Thyroid gland (tissue), 4 donors: Measurements from ENCODE around the gene RNU6-8. TPM values are rescaled to one million over a fixed set of nuclear protein-coding genes. Genes with fewer than 3 reads are reported as not detected.

Source experiments
- DNase-seq, 2 donors: peaks; one replicate each; pipeline ENCODE4 v3.0.0-alpha.2; 2019
- H3K27ac ChIP-seq, 3 donors: fragments of 200-600 bp; sonication (generic); 1 replicate in 2 of 3; 2 replicates in 1 of 3; pipeline ENCODE4 v1.5.1; 2016 to 2019; ENCODE audit warnings: mild to moderate bottlenecking in 1 of 3, moderate library complexity in 1 of 3
- H3K27me3 ChIP-seq: fragments of 200-600 bp; sonication (generic); one replicate; pipeline ENCODE4 v1.5.1; 2019
- H3K36me3 ChIP-seq, 2 donors: fragments of 200-600 bp; sonication (generic); one replicate each; pipeline ENCODE4 v1.5.1; 2016 to 2019
- H3K4me1 ChIP-seq, 2 donors: fragments of 200-600 bp; sonication (generic); one replicate each; pipeline ENCODE4 v1.5.1; 2017 to 2019
- H3K4me3 ChIP-seq, 3 donors: fragments of 200-600 bp; sonication (generic); replicated peaks in 1 of 3; 1 replicate in 2 of 3; 2 replicates in 1 of 3; pipeline ENCODE4 v1.5.1; 2016; ENCODE audit warnings: mild to moderate bottlenecking in 1 of 3
- H3K9me3 ChIP-seq: fragments of 200-600 bp; sonication (generic); one replicate; pipeline ENCODE4 v1.5.1; 2017
- POLR2A ChIP-seq, 2 donors: fragments of 450-650 bp; IDR thresholded peaks; one replicate each; pipeline ENCODE4 v1.6.1; 2017; ENCODE audit warnings: antibody characterized with exemption in 2 of 2, mild to moderate bottlenecking in 2 of 2, moderate library complexity in 1 of 2
- WGBS, 2 donors: methylation state at CpG; one replicate each; pipeline ENCODE4 v1.1.5; 2017; 5-methylcytosine and 5-hydroxymethylcytosine counted together
- intact Hi-C: fragments of 100-400 bp; cut with DNase I; formaldehyde crosslinking; loops from one replicate; pipeline ENCODE4 v1.15.1; 2023
- total RNA-seq, 4 donors: library from RNA; depleted of rRNA; stranded (reverse); fragments of >200 nt; gene quantifications; one replicate each; pipeline ENCODE4 v1.2.3, GENCODE V29; 2016
- TF ChIP-seq, protein P1 (sequence below), 6 experiments: fragments of 200-600 bp in 3 of 6; fragments of 450-650 bp in 3 of 6; sonication (generic) in 3 of 6; IDR thresholded peaks; one replicate each; pipeline ENCODE4 v1.5.1; 2016 to 2019; ENCODE audit warnings: antibody characterized with exemption in 6 of 6, mild to moderate bottlenecking in 2 of 6, inconsistent platforms in 1 of 6, moderate library complexity in 1 of 6

Gene RNU6-8
- total RNA-seq, 4 donors from 2014 or later, result not detected

GRCh38 chr14:32249780-32250179 is 46.7 kb upstream of the RNU6-8 start:
- Histone ChIP-seq H3K27me3 (no peaks in the 10 kb centered on the region), H3K27ac (no peak overlapping the region), H3K36me3 (no peaks in the 10 kb centered on the region), H3K4me1 (peaks cover 13 to 20% of the 10 kb centered on the region in 2 donors), H3K4me3 (no peak overlapping the region), H3K9me3 (no peaks in the 10 kb centered on the region)
- 87 to 92% methylated on average over 4 of the region's 4 CpGs for WGBS, 2 donors
- no peak for DNase-seq
- intact Hi-C loops, result loop anchor here (10.0 kb wide), 3 partner anchors 45 to 315 kb away; partner anchors contain the start of genes RNU6-7 and RNU6-8
- TF ChIP-seq POLR2A (IDR thresholded peaks at IDR 0.05), result no peak
- TF ChIP-seq, protein P1, sequence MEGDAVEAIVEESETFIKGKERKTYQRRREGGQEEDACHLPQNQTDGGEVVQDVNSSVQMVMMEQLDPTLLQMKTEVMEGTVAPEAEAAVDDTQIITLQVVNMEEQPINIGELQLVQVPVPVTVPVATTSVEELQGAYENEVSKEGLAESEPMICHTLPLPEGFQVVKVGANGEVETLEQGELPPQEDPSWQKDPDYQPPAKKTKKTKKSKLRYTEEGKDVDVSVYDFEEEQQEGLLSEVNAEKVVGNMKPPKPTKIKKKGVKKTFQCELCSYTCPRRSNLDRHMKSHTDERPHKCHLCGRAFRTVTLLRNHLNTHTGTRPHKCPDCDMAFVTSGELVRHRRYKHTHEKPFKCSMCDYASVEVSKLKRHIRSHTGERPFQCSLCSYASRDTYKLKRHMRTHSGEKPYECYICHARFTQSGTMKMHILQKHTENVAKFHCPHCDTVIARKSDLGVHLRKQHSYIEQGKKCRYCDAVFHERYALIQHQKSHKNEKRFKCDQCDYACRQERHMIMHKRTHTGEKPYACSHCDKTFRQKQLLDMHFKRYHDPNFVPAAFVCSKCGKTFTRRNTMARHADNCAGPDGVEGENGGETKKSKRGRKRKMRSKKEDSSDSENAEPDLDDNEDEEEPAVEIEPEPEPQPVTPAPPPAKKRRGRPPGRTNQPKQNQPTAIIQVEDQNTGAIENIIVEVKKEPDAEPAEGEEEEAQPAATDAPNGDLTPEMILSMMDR (IDR thresholded peaks at IDR 0.05), result no peak

DNA sequence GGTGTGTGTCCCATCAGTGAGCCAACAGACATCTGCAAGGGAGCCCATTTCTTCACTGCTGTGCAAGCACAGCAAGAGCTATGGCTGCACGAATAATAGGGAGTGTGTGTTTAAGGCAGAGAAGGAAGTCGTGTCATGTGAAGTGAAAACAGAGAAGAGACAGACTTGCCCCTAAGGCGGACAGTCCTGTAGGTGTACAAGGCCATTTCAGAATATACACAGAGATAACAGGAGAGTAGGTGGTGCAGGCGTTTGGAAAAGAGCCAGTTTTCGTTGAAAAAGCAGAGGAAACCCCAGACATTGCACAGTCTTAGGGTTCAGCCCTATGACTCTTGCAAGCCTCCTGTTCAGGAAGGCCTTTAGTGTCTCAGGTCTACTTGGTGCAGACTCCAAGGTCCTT is 46.3 kb upstream of the RNU6-8 start:
- H3K27me3 ChIP-seq, result no peaks in the 10 kb centered on the region
- TF ChIP-seq POLR2A (IDR thresholded peaks at IDR 0.05), result no peak
- TF ChIP-seq, protein P1 (IDR thresholded peaks at IDR 0.05), result no peak
- H3K27ac ChIP-seq, result no peak overlapping the region
- 81 to 95% methylated on average over 5 of the region's 5 CpGs for WGBS, 2 donors
- H3K4me1 ChIP-seq, result peaks cover 13 to 16% of the 10 kb centered on the region in 2 donors
- H3K4me3 ChIP-seq, result no peak overlapping the region
- no peaks in the 10 kb centered on the region for H3K36me3 ChIP-seq
- intact Hi-C loops, result no loop called here
- DNase-seq, result no peak
- H3K9me3 ChIP-seq, result no peaks in the 10 kb centered on the region

- DNase-seq, result no peak
- Histone ChIP-seq H3K27me3 (no peaks in the 10 kb centered on the region), H3K4me3 (no peak overlapping the region), H3K4me1 (peaks cover 11% of the 10 kb centered on the region in 2 donors), H3K9me3 (no peaks in the 10 kb centered on the region), H3K27ac (no peak overlapping the region), H3K36me3 (no peaks in the 10 kb centered on the region)
- TF ChIP-seq POLR2A (IDR thresholded peaks at IDR 0.05), result no peak
- TF ChIP-seq, protein P1 (IDR thresholded peaks at IDR 0.05), result no peak
- intact Hi-C loops, result no loop called here
- 82 to 92% methylated on average over 5 of the region's 5 CpGs for WGBS, 2 donors
Observed at GRCh38 chr14:32246751-32247150, 43.7 kb upstream of the RNU6-8 start.

DNA sequence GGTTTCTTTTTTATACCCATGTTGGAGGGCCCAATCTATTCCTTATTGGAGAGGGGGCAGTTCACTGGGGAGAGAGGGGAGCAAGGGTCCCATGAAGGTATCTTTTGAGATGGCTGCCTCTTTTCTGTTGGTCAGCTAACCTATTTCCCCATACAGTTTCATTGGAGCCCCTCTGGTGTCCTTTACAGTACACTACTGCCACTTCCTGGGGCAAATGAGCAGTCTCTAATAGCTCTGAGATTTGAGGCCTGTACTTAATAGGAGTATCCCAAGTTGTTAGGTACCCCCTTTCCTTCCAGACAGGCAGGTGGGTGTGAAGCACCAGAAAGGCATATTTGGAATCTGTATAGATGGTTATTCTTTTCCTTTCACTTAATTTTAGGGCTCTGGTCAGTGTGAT is 41.3 kb upstream of the RNU6-8 start:
- Histone ChIP-seq H3K36me3 (no peaks in the 10 kb centered on the region), H3K27ac (no peak overlapping the region), H3K4me1 (no peaks in the 10 kb centered on the region), H3K9me3 (no peaks in the 10 kb centered on the region), H3K4me3 (no peak overlapping the region), H3K27me3 (no peaks in the 10 kb centered on the region)
- intact Hi-C loops, result no loop called here
- TF ChIP-seq, protein P1 (IDR thresholded peaks at IDR 0.05), result no peak
- TF ChIP-seq POLR2A (IDR thresholded peaks at IDR 0.05), result no peak
- DNase-seq, result no peak

DNA sequence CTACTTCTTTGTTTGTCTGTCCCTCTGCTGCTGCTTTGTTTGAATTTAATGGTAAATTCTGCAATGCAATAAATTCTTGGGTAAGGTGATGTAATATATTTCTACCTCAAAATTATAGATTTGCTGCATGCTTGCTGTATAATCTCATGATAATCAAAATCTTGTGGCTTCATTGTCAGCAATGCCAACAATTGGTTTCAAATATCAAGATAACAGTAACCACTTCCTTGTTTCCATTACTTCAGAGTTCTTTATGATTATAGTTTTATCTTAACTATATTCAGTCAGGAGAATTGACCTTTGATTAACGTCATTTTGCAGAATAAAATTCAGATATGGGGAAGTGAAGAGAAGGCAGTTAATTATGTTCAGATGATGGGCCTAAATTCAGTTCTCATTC is 30.2 kb upstream of the RNU6-8 start:
- DNase-seq, result no peak
- H3K4me1 ChIP-seq, result peaks cover 5 to 19% of the 10 kb centered on the region in 2 donors
- H3K4me3 ChIP-seq, result no peak overlapping the region
- intact Hi-C loops, result no loop called here
- TF ChIP-seq, protein P1 (IDR thresholded peaks at IDR 0.05), result no peak
- no peak for TF ChIP-seq POLR2A (IDR thresholded peaks at IDR 0.05)
- no peaks in the 10 kb centered on the region for H3K36me3 ChIP-seq
- no peaks in the 10 kb centered on the region for H3K27me3 ChIP-seq
- H3K27ac ChIP-seq, result no peak overlapping the region
- H3K9me3 ChIP-seq, result no peaks in the 10 kb centered on the region
- WGBS, 2 donors, result 77 to 79% methylated on average over 1 of the region's 1 CpG
